Activated naive CD4-positive, alpha-beta T cell treated with anti-CD3 and anti-CD28 coated beads, Interleukin-2, amount 50 U/mL, for 72 hours (primary cell): ENCODE data around the gene MAPK14. TPM values are rescaled to one million over a fixed set of nuclear protein-coding genes. Genes with fewer than 3 reads are reported as not detected.
A peak's percentile ranks its signal among the peaks of the same experiment; 100 is the strongest.

ENCODE experiments used
- ATAC-seq, 2 donors: fragments of 150-1000 bp; cut with Tn5 transposase; 2 replicates each; pipeline ENCODE4 v1.10.0; 2021; ENCODE audit warnings: mild to moderate bottlenecking in 2 of 2, moderate library complexity in 2 of 2
- DNase-seq, 2 donors: peaks; one replicate each; pipeline ENCODE4 v3.0.0; 2021 to 2022; ENCODE audit warnings: low spot score in 2 of 2
- H3K27ac Mint-ChIP-seq, 2 donors: one replicate each; pipeline ENCODE4 v1.8.0; 2022; ENCODE audit warnings: mild to moderate bottlenecking in 2 of 2, mixed read lengths in 2 of 2
- H3K36me3 Mint-ChIP-seq, 2 donors: one replicate each; pipeline ENCODE4 v1.8.0; 2022; ENCODE audit warnings: mixed read lengths in 2 of 2
- H3K9me3 Mint-ChIP-seq, 2 donors: one replicate each; pipeline ENCODE4 v1.8.0; 2022; ENCODE audit warnings: mixed read lengths in 2 of 2
- total RNA-seq, 2 donors: library from RNA; stranded (reverse); gene quantifications; one replicate each; pipeline ENCODE4 v1.2.3, GENCODE V29; 2022

The MAPK14 gene
- total RNA-seq, 2 donors from 2014 or later = 45.3 to 51.5 TPM

DNA sequence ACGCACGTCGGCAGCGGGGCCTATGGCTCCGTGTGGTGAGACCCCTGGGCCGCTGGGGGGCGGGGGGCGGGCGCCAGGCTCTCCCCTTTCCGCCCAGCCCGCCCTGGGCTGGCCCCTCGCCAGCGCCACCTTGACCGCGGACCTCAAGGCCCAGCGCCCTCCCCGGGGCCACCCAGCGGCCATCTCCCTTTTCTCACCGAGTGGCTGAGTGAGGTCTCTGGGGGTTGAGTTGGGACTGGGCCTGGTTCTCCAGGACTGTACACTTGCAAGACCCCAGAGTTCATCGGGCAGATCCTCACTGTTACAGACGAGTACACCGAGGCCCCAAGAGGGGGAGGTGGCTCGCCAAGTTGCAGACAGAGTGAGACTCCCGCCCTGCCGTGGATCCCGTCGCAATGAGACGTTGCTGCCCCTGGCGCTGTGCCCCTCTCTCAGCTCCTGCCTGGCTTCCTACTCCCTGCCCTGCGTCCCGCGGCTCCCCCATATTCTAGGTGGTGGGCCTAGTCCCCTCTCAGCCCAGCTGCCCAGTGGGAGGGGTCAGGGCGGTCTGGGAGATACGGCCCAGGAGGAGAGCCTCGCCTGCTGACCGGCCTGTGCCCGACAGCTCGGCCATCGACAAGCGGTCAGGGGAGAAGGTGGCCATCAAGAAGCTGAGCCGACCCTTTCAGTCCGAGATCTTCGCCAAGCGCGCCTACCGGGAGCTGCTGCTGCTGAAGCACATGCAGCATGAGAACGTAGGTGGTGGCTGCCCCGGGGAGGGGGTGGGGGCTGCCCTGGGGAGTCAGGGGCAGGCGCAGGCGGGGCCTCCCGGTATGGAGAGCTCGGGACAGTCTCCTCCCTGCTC, 103.3 kb downstream of the MAPK14 start:
- Mint-ChIP-seq H3K36me3 (peaks cover 14% of the 10 kb centered on the region in 2 donors), H3K27ac (peak overlapping the region; percentile 93 to 94), H3K9me3 (no peaks in the 10 kb centered on the region)
- DNase-seq = peak; percentile 69 to 80
- peak; percentile 63 to 73 for ATAC-seq

DNA sequence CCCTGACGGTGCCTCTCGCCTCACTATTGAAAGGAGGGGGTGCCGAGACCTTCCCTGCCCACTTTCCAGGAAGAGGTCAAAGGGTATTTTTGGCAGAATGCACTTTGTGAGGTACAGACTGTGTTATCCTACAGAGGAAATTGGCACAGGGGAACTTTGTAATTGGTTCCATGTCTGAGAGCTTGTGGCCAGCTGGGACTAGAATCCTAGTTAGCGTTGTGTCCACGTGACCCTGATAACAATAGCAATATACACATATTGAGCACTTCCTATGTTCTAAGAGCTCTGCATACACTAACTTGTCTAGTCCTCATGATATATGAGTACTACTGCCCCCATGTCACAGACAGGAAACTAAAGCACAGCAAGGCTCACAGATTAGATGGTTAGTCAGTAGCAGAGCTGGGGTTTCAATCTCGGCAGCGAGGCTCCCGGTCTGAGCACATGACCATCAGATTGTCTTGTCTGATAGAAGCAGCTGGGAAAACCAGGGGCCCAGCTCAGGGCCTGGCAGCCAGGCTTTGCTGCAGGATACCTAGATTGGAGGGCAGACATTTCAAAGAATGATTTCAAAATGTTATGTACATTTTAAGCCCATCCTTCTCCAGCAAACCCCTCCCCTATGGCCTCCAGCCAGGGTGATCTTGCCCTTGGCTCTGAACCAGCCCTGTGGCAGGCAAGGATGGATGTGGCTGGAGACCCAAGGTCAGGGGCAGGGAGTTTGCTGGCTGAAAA, 104.1 kb downstream of the MAPK14 start:
- H3K9me3 Mint-ChIP-seq = no peaks in the 10 kb centered on the region
- peaks cover 14% of the 10 kb centered on the region in 2 donors for H3K36me3 Mint-ChIP-seq
- ATAC-seq = peak; percentile 78 to 84
- peak; percentile 51 to 74 for DNase-seq
- peak overlapping the region; percentile 88 to 93 for H3K27ac Mint-ChIP-seq

DNA sequence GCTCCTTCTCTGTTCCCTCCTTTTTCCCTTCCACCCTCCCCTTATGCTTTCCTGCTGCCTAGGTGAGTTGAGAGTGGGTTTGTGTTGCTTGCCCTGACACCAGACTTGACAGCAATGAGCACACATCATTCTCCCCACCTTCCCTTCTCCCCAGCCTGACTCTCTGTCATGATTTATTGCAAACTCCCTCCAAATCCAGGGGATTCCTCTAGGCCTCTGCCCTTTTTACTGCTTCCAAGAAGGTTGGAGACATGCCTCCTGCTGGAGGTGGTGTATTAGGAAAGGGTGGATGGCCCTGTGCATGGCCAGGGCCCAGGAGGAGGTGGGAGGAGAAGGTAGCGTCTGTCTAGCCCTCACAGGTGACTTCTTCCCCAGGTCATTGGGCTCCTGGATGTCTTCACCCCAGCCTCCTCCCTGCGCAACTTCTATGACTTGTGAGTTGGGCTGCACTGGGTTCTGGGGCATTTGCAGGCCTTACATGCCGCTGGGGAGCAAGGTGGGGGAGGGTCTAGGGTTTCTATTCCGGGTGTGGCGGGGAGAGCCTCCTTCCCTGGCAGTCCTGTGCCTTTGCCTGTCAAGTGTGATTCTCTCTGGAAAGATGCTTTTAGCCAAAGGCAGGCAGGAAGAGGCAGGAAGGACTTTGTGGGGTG, 104.8 kb downstream of the MAPK14 start:
- no peak for ATAC-seq
- no peak for DNase-seq
- no peaks in the 10 kb centered on the region for H3K9me3 Mint-ChIP-seq
- peaks cover 14% of the 10 kb centered on the region in 2 donors for H3K36me3 Mint-ChIP-seq
- H3K27ac Mint-ChIP-seq = peak overlapping the region; percentile 88 to 93

DNA sequence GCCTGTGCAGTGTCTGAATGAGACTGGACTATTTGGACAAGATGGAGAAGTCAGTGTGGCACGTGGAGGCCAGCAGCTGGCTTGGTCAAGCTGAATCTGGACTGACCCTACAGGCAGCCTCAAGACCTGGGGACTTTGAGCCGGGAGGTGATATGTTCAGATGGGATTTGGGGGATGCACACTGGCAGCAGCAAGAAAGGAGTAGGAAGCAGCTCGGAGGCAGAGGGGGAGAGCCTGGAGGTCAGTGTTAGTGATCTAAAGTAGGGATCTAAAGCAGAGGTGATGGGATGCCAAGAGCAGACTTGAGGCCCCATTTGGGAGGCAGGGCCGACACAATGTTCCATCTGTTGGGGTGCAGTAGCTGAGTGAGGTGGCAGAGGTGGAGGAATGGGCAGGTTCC, 105.5 kb downstream of the MAPK14 start:
- ATAC-seq = no peak
- H3K9me3 Mint-ChIP-seq = no peaks in the 10 kb centered on the region
- H3K27ac Mint-ChIP-seq = peak overlapping the region; percentile 88 to 93
- peaks cover 14% of the 10 kb centered on the region in 2 donors for H3K36me3 Mint-ChIP-seq
- DNase-seq = no peak

DNA sequence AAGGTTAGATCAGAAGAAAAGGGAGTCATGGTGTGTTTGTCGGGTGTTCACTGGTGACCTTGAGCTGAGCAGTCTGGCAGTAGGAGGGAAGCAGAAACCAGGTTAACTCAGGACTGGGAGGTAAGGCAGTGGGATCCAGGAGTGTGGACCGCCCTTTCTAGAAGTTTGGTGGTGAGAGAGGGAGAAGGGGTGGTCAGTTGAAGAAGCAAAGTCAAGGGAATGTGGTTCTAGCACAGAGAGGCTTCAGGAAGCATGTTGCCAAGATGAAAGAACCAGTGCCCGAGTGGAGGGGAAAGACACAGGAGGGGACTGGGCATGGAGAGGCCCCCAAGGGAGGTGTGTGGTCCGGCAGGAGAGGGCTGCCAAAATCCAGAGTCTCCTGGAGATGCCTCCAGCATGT, 106.3 kb downstream of the MAPK14 start:
- ATAC-seq (no peak), DNase-seq (no peak)
- H3K36me3 Mint-ChIP-seq = peaks cover 14% of the 10 kb centered on the region in 2 donors
- H3K27ac Mint-ChIP-seq = peak overlapping the region; percentile 58 to 93
- H3K9me3 Mint-ChIP-seq = no peaks in the 10 kb centered on the region

DNA sequence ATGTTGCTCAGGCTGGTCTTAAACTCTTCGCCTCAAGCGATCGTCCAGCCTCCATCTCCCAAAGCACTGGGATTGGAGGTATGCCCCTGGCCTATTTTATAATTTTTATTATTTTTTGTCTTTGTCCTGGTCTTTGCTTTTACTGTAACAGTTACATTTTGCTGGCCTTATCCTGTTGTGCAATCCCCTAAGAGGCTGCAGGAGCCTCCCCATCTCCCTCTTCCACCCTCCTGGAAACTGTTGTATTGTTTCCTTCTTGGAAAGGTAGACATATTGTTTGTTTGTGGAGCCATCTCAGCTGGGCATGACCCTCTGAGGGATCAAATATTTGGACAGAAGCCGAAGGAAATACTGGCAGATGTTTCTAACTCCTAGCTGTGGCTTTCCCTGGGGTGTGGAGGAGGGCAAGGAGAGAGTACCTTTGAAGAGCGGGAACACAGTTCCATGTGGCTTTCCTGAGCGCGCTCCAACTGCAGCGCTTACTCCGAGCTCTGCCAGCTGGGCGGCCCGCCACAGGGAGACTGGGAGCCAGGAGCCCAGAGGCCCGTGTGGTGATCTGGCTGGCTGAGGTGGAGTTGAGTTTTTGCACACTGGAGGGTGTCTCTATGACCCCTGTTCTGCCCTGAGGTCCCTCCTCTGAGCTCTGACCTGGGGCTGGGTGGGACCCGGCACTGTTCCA, 107.6 kb downstream of the MAPK14 start:
- ATAC-seq (no peak), DNase-seq (no peak)
- peak overlapping the region; percentile 24 to 82 for H3K27ac Mint-ChIP-seq
- no peaks in the 10 kb centered on the region for H3K9me3 Mint-ChIP-seq
- H3K36me3 Mint-ChIP-seq = peaks cover 14 to 20% of the 10 kb centered on the region in 2 donors

DNA sequence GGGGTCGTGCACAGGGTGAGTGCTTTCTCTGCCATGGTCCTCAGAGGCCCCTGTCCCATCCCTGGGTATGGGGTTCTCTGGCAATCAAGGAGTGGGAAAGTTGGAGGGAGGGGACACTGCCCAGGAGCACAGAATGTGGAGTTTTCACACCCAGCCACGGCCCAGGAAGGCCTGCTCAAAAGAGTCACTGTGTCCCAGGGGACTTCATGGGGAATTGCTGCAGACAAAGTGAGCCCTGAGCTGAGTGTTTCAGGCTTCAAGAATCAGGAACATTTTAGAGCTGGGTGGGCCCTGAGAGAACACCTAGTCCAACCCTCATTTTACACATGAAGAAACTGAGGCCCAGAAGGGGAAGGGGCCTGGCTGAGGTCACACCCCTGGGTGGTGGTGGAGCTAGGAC, 108.4 kb downstream of the MAPK14 start:
- H3K36me3 Mint-ChIP-seq = peaks cover 14 to 20% of the 10 kb centered on the region in 2 donors
- ATAC-seq (no peak), DNase-seq (no peak)
- no peaks in the 10 kb centered on the region for H3K9me3 Mint-ChIP-seq
- H3K27ac Mint-ChIP-seq = peak overlapping the region; percentile 24 to 82

DNA sequence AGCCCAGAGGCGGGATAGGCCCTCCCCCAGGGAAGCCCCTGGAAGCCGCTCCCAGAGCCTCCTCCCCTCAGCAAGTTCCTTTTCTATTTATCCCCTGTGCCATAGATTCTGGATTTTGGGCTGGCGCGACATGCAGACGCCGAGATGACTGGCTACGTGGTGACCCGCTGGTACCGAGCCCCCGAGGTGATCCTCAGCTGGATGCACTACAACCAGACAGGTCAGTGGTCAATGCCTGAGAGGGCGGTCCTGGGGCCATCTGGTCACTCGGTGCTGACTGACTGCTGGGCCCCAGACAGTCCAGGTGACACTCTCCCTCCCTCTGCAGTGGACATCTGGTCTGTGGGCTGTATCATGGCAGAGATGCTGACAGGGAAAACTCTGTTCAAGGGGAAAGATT, 108.9 kb downstream of the MAPK14 start:
- H3K36me3 Mint-ChIP-seq = peaks cover 14 to 20% of the 10 kb centered on the region in 2 donors
- ATAC-seq = no peak

DNA sequence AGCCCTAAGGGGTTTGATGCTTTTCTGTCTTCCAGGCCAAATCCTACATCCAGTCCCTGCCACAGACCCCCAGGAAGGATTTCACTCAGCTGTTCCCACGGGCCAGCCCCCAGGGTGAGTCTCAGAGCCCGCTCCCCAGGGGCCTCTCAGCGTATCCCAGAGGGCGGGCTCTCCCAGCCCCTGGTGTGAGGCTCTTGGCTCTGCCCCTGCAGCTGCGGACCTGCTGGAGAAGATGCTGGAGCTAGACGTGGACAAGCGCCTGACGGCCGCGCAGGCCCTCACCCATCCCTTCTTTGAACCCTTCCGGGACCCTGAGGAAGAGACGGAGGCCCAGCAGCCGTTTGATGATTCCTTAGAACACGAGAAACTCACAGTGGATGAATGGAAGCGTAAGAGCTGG, 111.1 kb downstream of the MAPK14 start:
- H3K36me3 Mint-ChIP-seq = peaks cover 3 to 17% of the 10 kb centered on the region in 2 donors
- ATAC-seq = no peak
- no peak for DNase-seq
- H3K27ac Mint-ChIP-seq = no peak overlapping the region
- no peaks in the 10 kb centered on the region for H3K9me3 Mint-ChIP-seq

More for the DNA sequence above, 108.9 kb downstream of the MAPK14 start:
- Mint-ChIP-seq H3K27ac (no peak overlapping the region), H3K9me3 (no peaks in the 10 kb centered on the region)
- no peak for DNase-seq

DNA sequence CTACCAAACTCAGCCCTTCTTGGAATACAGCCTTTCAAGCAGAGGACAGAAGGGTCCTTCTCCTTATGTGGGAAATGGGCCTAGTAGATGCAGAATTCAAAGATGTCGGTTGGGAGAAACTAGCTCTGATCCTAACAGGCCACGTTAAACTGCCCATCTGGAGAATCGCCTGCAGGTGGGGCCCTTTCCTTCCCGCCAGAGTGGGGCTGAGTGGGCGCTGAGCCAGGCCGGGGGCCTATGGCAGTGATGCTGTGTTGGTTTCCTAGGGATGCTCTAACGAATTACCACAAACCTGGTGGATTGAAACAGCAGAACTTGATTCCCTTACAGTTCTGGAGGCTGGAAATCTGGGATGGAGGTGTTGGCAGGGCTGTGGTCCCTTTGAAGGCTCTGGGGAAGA, 111.8 kb downstream of the MAPK14 start:
- peak overlapping the region in 1 of 2 donors; percentile 47 for H3K27ac Mint-ChIP-seq
- ATAC-seq (no peak), DNase-seq (no peak)
- peaks cover 0 to 15% of the 10 kb centered on the region in 2 donors for H3K36me3 Mint-ChIP-seq
- no peaks in the 10 kb centered on the region for H3K9me3 Mint-ChIP-seq

DNA sequence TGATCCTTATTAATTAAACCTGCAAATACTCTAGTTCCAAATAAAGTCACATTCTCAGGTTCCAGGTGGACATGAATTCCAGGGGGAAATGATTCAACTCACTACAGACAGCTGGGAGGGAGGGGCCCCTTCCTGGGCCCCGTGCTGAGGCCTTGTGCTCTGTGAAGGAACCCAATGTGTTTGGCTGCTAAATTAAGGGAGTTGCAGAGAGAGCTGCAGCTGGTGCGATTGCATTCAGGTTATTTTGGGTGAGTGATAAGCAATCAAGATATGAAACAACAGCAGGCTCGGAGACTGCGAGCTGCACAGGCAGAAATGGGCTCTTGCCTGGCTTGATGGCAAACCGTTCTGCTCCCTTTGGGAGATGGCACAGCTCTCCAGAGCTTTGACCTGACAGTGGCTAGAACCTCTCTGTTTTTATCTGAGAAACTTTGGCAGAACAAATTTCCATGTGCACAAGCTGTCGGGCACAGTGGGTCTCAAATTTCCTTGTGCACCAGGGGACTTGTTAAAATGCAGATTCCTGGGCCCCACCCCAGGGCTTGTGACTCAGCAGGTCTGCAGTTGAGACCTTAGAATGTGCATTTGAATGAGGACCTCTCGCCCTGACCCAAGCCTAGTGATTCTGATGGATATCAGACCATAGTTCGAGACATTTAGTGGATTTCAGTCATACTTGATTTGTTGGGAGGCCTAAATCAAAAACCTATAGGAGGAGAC, 112.5 kb downstream of the MAPK14 start:
- H3K9me3 Mint-ChIP-seq = no peaks in the 10 kb centered on the region
- peaks cover 0 to 15% of the 10 kb centered on the region in 2 donors for H3K36me3 Mint-ChIP-seq
- no peak for DNase-seq
- peak overlapping the region in 1 of 2 donors; percentile 47 for H3K27ac Mint-ChIP-seq
- ATAC-seq = no peak

DNA sequence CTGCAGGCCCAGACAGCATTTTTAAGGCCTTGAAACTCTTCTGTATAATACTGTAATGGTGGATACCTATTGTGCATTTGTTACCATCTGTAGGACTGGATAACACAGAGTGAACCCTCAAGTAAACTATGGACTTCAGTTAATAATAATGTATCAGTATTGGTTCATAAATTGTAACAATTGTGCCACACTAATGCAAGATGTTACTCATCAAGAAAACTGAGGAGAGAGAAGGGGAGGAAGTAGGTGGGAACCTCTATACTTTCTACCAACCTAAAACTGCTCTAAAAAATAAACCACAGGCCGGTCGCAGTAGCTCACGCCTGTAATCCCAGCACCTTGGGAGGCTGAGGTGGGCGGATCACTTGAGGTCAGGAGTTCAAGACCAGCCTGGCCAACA, 113.5 kb downstream of the MAPK14 start:
- H3K27ac Mint-ChIP-seq = peak overlapping the region in 1 of 2 donors; percentile 74
- DNase-seq (no peak), ATAC-seq (peak; percentile 46 to 75)

DNA sequence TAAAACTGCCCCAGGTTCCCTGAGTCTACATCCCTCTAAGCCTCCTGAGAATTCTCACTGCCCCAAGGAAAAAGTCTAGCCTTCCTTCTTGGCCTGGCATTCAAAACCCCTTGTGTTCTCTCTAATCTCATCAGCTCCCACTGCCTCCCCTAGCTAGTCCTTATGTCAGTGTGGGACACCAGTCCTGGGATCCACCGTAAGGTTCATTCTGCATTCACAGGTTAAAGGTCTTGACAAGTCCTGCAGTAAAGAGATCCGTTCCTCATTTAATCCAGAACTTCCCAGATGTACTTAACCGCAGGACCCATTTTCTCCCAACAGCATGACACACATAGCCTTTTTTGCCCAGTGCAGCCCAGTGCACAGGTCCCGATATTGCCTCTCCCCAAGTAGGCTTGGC, 114.4 kb downstream of the MAPK14 start:
- Mint-ChIP-seq H3K9me3 (no peaks in the 10 kb centered on the region), H3K27ac (peak overlapping the region in 1 of 2 donors; percentile 3), H3K36me3 (peaks cover 0 to 15% of the 10 kb centered on the region in 2 donors)
- ATAC-seq (no peak), DNase-seq (no peak)

More for the DNA sequence above, 113.5 kb downstream of the MAPK14 start:
- Mint-ChIP-seq H3K36me3 (peaks cover 0 to 15% of the 10 kb centered on the region in 2 donors), H3K9me3 (no peaks in the 10 kb centered on the region)

DNA sequence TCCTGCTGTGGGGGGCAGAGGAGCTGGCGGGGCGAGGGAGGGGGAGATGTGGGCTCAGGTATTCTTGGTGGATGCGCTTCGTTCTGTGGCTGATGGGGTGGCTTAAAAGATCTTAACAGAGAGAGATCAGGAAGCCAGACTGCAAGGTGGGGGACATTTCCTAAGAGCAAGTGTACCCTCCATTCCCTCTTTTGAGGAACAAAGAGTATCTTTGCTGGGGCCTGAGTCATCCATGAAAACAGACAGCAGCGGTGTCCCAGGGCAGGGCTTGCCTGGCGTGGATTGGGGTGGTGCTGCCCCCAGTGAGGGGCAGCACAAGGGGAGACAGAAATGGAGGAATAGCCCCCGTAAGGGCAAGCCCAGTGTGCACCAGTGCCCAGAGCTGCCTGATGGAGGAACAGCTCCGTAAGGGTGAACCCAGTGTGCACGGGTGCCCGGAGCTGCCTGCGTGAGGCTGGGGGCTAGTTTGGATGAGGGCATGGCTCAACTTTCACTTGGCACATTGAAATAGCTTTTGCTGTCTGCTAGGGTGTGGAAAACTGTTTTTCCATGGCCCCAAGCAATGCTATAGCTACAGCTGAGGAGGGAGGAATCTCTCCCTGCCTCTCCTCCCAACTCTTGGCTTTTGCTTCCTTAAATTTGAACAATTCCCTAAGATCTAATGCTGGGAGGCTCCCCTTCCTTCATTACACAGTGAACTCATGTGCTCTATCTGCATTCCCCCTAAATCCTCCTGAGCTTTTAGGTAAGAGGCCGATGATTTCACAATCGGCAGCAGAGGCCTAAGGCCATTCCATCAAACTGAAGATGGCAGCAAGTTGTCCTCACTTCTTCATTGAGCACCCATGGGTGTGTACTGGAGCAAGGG, 115.6 kb downstream of the MAPK14 start:
- DNase-seq (no peak), ATAC-seq (no peak)
- Mint-ChIP-seq H3K36me3 (peaks cover 2 to 21% of the 10 kb centered on the region in 2 donors), H3K9me3 (peaks cover under 1 to 7% of the 10 kb centered on the region in 2 donors), H3K27ac (peak overlapping the region in 1 of 2 donors; percentile 59)

DNA sequence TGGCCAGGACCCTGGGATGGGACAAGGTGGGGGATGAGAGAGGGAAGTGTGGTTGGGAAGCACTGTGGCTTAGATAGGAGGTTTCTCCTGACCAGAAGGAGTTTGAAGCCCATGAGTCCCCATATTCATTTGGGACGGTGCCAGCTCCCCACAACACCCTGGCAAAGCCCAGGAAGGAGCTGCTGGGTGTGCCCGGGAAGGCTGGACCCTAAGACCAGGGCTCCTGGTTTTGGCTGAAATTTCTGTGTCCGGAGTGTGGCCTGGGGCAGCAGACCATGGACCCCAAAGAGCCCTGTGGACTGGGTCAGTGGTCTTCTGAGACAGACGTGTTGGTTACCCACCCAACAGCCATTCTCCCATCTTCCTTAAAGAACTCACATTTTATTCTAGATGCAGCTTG, 117.9 kb downstream of the MAPK14 start:
- Mint-ChIP-seq H3K36me3 (peaks cover 10 to 24% of the 10 kb centered on the region in 2 donors), H3K27ac (no peak overlapping the region), H3K9me3 (peaks cover 4 to 10% of the 10 kb centered on the region in 2 donors)
- DNase-seq (no peak), ATAC-seq (no peak)
